MCF 10A (cell line): Measurements from ENCODE around the gene CEP128. TPM values are rescaled to one million over a fixed set of nuclear protein-coding genes. Genes with fewer than 3 reads are reported as not detected.

ENCODE experiments used
- BruUV-seq: library from RNA; stranded (reverse); fragments of 400-500 nt; replicated peaks from 2 replicates; lab custom pipeline; 2021; lab: Mats Ljungman, UMichigan
- CTCF ChIA-PET: fragments of 300-600 bp; sonication (Branson Sonifier 250); formaldehyde crosslinking; extraction: SDS; loops from one replicate; lab custom pipeline; 2021; ENCODE audit warnings: antibody characterized with exemption, inconsistent platforms; lab: Yijun Ruan, JAX
- POLR2A ChIA-PET: fragments of 300-600, 350-650 bp; sonication (Branson Sonifier 250); formaldehyde crosslinking; extraction: SDS; loops from one replicate; lab custom pipeline; 2020; ENCODE audit warnings: antibody characterized with exemption, inconsistent platforms; lab: Yijun Ruan, JAX
- DNase-seq: peaks from one replicate; pipeline ENCODE4 v3.0.0-alpha.2; 2018; ENCODE audit not compliant: unreplicated experiment
- H3K27ac Mint-ChIP-seq: one replicate; pipeline ENCODE4 v1.8.0; 2022; ENCODE audit warnings: mild to moderate bottlenecking, low read depth, mixed read lengths; ENCODE audit not compliant: unreplicated experiment
- H3K27me3 Mint-ChIP-seq: one replicate; pipeline ENCODE4 v1.8.0; 2022; ENCODE audit warnings: mixed read lengths; ENCODE audit not compliant: insufficient read depth, unreplicated experiment
- H3K36me3 Mint-ChIP-seq: one replicate; pipeline ENCODE4 v1.8.0; 2022; ENCODE audit warnings: mild to moderate bottlenecking, moderate library complexity, mixed read lengths; ENCODE audit not compliant: insufficient read depth, unreplicated experiment
- H3K4me1 Mint-ChIP-seq: one replicate; pipeline ENCODE4 v1.8.0; 2022; ENCODE audit warnings: mixed read lengths; ENCODE audit not compliant: insufficient read depth, unreplicated experiment
- H3K4me3 Mint-ChIP-seq: one replicate; pipeline ENCODE4 v1.8.0; 2022; ENCODE audit warnings: mild to moderate bottlenecking, moderate library complexity, mixed read lengths; ENCODE audit not compliant: unreplicated experiment
- H3K9me3 Mint-ChIP-seq: one replicate; pipeline ENCODE4 v1.8.0; 2022; ENCODE audit warnings: mixed read lengths; ENCODE audit not compliant: unreplicated experiment
- CTCF ChIP-seq: fragments of 200-600 bp; IDR thresholded peaks from one replicate; pipeline ENCODE4 v1.8.0; 2022; ENCODE audit warnings: antibody characterized with exemption, mild to moderate bottlenecking; ENCODE audit not compliant: unreplicated experiment
- intact Hi-C: fragments of 100-400 bp; cut with micrococcal nuclease; formaldehyde crosslinking; loops from 2 replicates; pipeline ENCODE4 v1.14.1; 2022
- total RNA-seq: library from RNA; stranded (reverse); gene quantifications from 2 replicates; pipeline ENCODE4 v1.2.3, GENCODE V29; 2022

Gene CEP128
- total RNA-seq, 1 experiment from 2014 or later: 12.5 TPM

GRCh38 chr14:80447392-80447791, 494.1 kb downstream of the CEP128 start:
- no peak for DNase-seq
- Mint-ChIP-seq H3K27ac (no peak overlapping the region), H3K9me3 (peaks cover 8% of the 10 kb centered on the region), H3K36me3 (no peaks in the 10 kb centered on the region), H3K4me3 (no peak overlapping the region), H3K27me3 (no peaks in the 10 kb centered on the region), H3K4me1 (no peaks in the 10 kb centered on the region)
- ChIA-PET POLR2A (no interaction called here), CTCF (interaction anchor here (0.6 to 0.9 kb wide), 2 partner anchors 38 to 1513 kb away, joined by 3 read pairs; no protein-coding TSS in a partner anchor)
- BruUV-seq: no TSS peak
- TF ChIP-seq CTCF: no peak
- intact Hi-C loops: no loop called here

Other genes starting within 250 kb of the CEP128 start
- not detected in 2 replicates for gene TSHR, start 13.9 kb upstream of the CEP128 start, total RNA-seq